Measurements from ENCODE around the gene HMG20B.
A peak's percentile ranks its signal among the peaks of the same experiment; 100 is the strongest.

HMG20B gene

DNA sequence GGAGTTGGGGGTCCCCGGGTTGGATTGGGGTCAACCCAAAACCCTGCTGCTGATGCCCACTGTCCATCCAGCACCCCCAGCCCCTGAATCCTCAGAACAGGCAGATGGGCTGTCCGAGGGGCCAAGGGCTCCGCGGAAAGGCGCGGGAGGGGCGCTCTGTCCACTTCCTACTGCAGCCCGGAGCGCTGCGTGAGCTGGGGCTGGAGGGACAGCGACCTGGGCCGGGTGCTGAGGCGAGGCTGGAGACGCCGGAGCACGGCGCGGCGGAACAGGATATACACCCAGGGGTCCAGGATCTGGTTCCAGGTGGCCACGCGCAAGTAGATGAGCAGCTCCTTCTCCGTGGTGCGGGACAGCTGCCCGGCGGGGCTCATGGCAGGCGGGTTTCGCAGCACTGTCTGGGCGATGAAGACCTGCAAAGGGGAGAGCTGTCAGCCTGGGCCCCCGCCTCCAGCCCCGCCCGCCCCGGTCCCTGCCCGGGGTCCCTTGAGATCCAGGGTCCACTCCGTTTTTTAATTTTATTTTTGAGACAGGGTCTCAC, 22.8 kb downstream of the HMG20B start:
- DNase-seq (ENCODE audit: low spot score): no peak
- H3K4me3 ChIP-seq: no peak overlapping the region
- TF ChIP-seq, protein P1, sequence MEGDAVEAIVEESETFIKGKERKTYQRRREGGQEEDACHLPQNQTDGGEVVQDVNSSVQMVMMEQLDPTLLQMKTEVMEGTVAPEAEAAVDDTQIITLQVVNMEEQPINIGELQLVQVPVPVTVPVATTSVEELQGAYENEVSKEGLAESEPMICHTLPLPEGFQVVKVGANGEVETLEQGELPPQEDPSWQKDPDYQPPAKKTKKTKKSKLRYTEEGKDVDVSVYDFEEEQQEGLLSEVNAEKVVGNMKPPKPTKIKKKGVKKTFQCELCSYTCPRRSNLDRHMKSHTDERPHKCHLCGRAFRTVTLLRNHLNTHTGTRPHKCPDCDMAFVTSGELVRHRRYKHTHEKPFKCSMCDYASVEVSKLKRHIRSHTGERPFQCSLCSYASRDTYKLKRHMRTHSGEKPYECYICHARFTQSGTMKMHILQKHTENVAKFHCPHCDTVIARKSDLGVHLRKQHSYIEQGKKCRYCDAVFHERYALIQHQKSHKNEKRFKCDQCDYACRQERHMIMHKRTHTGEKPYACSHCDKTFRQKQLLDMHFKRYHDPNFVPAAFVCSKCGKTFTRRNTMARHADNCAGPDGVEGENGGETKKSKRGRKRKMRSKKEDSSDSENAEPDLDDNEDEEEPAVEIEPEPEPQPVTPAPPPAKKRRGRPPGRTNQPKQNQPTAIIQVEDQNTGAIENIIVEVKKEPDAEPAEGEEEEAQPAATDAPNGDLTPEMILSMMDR (IDR thresholded peaks at IDR 0.05): no peak
- H3K27ac ChIP-seq: no peak overlapping the region

DNA sequence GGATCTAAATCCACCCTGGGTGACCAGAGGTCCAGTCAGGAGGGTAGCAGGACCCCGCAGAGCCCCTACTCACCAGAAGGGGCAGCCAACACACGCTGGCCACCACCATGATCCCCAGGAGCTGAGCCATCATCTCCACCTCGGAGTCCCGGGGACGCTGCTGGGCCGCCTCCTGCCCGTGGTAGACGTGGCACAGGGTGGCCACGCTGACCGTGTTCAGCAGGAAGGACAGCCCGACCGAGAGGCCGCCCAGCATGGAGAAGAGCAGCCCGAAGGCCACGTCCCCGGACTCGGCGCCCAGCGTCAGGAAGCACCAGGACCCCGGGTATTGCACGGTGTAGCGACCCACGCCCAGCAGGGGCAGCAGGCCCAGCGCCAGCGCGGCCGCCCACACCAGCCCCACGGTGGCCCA, 27.0 kb downstream of the HMG20B start:
- TF ChIP-seq, protein P1 (IDR thresholded peaks at IDR 0.05): no peak
- no peak for DNase-seq (ENCODE audit: low spot score)
- H3K27ac ChIP-seq: peak overlapping the region in 1 of 2 donors; percentile 73
- no peak overlapping the region for H3K4me3 ChIP-seq

DNA sequence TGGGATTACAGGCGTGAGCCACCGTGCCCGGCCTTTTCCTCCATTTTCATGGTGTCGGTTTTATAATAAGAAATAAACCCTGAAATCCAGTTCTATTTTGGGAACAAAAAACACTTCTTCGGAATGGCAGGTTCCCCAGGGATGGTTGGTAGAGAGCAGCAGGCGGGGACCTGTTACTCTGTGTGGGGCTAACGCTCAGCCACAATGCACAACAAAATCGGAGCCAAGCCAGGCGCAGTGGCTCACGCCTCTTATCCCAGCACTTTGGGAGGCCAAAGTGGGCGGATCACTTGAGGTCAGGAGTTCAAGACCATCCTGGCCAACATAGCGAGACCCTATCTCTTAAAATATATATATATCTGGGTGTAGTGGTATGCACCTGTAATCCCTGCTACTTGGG, 28.3 kb downstream of the HMG20B start:
- DNase-seq (ENCODE audit: low spot score): no peak
- no peak overlapping the region for H3K4me3 ChIP-seq
- TF ChIP-seq, protein P1 (IDR thresholded peaks at IDR 0.05): no peak
- H3K27ac ChIP-seq: peak overlapping the region; percentile 23 to 73

DNA sequence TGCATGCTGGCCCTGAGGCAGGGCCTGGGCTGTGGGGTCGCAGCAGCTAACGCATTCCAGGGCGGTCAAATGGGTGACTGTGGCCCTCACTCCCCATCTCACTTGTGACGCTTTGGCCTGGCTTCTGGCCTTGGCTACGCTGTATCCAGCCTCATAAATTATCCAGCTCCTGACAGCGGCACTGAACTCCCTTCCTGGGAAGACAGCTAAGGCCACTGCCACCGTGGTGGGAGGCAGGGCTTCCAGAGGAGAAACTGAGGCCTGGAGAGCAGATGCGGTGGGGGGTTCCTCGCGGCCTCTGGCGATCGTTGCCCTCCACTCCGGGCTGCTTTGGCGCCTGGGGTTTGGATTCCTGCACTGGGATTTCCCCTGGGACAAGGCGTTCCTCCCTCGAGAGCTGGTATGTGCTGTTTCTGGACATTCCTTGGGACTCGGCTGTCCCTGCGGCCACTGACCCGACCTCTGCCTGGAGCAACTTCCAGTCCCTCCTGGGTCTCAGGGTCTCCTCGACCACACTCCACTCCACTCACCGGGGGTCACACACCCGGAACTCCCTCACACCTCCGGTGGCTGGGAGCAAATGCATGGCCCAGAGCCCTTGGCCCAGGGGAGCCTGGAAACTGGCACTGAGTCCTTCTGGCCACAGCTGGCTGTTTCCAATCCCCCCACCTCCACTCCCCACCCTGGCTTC, 30.5 kb downstream of the HMG20B start:
- peak overlapping the region; percentile 92 to 96 for H3K27ac ChIP-seq
- H3K4me3 ChIP-seq: peak overlapping the region; percentile 84
- TF ChIP-seq, protein P1 (IDR thresholded peaks at IDR 0.05): no peak
- DNase-seq (ENCODE audit: low spot score): peak; percentile 93

DNA sequence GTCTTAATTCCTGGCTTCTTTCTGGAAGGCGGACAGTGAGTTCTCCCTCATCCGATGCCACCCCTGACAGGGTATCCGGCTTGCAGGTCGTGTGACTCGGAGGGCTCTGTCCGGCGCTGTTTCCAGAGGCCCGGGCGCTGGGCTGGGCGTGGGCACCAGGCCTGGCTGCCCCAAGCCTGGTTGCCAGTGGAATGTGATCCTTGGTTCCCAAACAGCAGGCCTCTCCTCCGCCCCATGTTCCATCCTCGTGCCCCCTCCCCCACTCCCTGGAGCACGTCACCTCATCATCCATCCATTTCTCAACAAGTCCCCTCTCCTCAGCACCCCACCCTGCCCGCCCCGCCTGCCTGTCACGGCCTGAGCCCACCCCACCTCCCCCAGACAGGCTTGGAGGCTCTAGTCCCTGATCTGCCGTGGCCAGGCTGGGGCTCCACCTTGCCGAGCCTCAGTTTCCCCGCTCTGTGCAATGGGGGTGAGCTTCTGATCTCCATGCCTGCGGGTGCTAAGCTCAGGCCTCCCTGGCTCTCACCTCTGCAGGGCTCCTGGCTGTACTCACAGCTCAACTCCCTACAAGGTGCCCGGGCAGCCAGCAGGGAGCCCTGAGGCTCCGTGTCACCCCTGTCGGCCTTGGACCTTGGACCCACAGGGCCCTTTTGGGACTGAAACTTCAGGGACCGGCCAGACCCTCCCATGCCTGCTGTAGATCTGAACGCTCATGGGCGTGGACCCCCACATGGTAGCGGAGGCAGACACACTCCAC, 31.7 kb downstream of the HMG20B start:
- Histone ChIP-seq H3K27ac (peak overlapping the region; percentile 92 to 96), H3K4me3 (peak overlapping the region; percentile 84)
- TF ChIP-seq, protein P1 (IDR thresholded peaks at IDR 0.05): no peak
- peak; percentile 93 for DNase-seq (ENCODE audit: low spot score)

DNA sequence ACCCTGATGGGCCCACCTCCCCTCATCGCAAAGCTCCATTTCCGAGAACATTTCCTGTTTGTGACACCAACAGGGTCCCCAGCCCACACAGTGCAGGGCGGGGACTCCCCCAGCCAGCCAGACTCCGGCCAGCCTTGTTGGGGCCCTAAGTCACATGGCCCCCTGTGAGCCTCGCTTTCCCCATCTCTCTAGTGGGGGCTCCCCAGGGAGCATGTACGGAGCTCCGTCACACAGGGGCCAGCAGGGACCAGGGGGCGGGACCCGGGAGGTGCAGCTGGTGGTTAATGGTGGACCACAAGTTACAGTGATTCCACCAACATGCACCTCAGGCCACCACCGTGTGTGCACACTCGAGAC, 32.2 kb downstream of the HMG20B start:
- peak overlapping the region; percentile 92 to 96 for H3K27ac ChIP-seq
- H3K4me3 ChIP-seq: peak overlapping the region; percentile 84
- TF ChIP-seq, protein P1 (IDR thresholded peaks at IDR 0.05): no peak
- no peak for DNase-seq (ENCODE audit: low spot score)

Measured in coronary artery (tissue), 2 donors.